HG03139 (cell line): ENCODE measurements around the gene SLC25A47.

Experiments used
- ATAC-seq: cut with Tn5 transposase; IDR thresholded peaks from one replicate; pipeline ENCODE4 v1.9.1; 2021; ENCODE audit not compliant: unreplicated experiment

SLC25A47 gene

DNA sequence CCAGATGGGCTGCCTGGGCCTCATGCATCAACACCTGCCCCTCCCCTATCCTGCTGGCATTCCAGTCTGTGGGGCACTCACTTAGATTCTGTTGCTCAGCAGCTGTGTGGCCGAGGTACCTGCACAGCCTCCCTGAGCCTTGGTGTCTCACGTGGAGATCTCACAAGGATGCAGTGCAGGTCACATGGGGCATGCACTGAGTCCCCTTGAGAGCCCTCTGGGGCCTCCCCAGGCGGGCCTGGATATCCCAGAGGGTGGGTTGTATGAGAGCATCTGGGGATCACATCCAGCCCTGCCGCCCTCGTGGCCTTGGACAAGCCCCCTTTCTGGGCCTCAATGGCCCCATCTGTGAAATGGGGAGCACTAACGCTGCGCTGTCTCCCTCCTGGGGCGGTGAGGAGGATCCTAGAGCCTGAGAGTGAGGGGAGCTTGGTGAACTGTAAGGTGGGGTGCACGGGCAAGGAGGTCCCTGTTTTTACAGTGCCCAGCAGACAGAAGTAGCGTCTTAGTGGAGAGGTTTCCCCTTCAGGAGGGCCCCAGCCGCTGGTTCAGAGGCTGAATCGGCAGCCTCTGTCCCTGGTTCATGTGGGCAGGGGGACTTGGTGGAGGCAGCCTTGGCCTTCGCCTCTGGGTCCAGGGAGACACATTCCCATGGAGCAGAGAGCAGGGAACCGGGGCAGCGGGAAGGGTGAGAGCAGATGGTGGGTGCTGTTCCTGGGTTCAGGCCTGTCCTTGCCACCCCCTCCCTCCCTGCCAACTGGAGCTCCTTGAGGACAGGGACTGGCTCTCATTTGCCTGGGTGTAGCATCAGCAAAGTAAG lies 791 bp upstream of the SLC25A47 start:
- no peak for ATAC-seq

DNA sequence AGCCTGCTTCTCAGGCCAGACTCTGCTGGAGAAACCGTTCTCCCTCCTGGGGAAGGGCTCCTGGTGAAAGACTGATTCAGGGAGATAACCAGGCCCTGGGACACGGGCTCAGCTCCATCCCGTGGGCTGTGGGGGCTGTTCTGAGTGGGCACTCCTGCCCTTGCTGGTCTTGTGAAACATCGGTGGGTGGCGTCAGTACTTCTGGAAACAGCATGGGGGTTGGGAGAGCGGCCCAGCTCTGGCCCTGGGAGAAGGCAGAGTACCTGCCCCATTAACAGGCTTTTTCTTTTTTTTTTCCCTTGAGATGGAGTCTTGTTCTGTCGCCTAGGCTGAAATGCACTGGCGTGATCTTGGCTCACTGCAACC lies 786 bp downstream of the SLC25A47 start:
- ATAC-seq, result no peak

DNA sequence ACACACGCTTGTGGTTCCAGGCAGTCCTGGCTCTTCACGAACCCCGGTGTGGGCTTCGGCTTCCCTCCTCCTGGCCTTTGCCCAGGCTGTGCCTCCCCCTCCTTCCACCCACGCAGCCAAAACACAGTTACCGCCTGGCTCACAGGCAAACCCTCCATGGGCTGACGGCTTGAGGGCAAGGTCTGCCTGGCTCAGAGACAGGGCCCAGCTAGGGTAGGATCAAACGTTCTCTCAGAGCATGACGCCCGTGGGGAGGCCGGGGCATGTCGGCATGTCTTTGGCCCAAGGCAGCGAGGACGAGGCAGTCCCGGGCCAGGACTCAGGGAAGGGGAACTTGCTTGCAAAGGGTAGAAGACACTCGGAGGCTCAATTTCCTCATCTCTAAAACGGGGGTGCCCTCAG lies 2.1 kb downstream of the SLC25A47 start:
- no peak for ATAC-seq

DNA sequence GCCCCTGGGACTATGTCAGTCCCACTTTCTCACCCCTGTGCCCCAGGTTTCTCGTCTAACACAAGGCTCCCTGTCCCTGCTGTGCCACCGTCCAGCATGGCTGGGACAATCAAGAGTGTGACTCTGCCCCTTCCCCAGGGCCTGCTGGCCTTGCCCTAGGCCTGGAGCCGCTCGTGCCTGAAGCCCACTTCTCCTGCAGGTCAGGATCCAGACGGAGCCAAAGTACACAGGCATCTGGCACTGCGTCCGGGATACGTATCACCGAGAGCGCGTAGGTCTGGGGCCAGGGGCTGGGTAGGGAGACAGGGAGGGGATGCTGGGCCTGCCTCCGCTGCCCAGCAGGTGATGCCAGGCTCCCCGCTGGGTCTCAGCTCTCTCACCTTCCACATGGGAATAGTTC lies 2.8 kb downstream of the SLC25A47 start:
- no peak for ATAC-seq

- no peak for ATAC-seq
Observed at GRCh38 chr14:100327128-100327527, 4.0 kb downstream of the SLC25A47 start.

GRCh38 chr14:100328495-100329163 lies 5.5 kb downstream of the SLC25A47 start:
- ATAC-seq, result no peak

- no peak for ATAC-seq
Observed at GRCh38 chr14:100329233-100330006, 6.3 kb downstream of the SLC25A47 start.

GRCh38 chr14:100330007-100330344 lies 6.8 kb downstream of the SLC25A47 start:
- no peak for ATAC-seq

- ATAC-seq, result no peak
Observed at GRCh38 chr14:100330388-100330931, 7.3 kb downstream of the SLC25A47 start.

DNA sequence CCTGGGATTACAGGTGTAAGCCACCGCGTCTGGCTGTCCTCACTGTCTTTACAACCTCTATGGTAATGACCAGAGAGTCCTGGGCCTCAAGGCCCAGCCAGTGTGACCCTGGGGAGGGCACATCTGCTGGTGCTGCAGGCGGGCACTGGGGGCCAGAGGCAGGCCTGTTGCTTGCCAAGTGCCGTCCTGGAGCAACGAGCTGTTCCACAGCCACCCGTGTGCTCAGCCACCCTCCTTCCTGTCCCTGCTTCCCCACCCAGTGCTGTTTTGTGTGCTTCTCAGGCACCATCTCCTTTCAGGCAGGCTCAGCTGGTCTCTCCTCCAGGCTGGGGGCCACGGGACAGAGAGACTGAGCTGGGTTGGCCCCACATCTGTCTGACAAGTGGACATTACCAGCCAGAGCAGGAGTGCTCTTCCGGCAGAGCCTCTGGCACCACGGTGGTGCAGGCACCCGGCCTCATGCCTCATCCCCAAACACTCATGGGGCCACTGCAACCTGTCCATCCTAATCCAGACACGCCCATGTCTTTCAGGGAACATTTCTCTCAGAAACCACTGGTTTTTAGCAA lies 9.0 kb downstream of the SLC25A47 start:
- no peak for ATAC-seq

- ATAC-seq, result no peak
Observed at GRCh38 chr14:100332797-100333196, 9.7 kb downstream of the SLC25A47 start.

GRCh38 chr14:100333311-100333710 lies 10.2 kb downstream of the SLC25A47 start:
- no peak for ATAC-seq

DNA sequence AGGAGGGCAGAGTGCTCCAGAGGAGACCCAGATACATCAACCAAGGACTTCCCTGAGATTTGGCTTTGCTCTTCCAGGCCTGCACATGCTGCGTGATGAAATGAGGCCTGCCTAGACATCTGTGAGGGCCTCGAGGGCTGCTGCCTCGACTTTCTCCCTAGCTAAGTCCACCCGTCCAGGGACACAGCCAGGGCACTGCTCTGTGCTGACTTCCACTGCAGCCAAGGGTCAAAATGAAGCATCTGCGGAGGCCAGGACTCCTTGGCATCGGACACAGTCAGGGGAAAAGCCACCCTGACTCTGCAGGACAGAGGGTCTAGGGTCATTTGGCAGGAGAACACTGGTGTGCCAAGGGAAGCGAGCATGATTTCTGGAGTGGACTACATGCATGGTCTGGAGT lies 10.7 kb downstream of the SLC25A47 start:
- no peak for ATAC-seq

DNA sequence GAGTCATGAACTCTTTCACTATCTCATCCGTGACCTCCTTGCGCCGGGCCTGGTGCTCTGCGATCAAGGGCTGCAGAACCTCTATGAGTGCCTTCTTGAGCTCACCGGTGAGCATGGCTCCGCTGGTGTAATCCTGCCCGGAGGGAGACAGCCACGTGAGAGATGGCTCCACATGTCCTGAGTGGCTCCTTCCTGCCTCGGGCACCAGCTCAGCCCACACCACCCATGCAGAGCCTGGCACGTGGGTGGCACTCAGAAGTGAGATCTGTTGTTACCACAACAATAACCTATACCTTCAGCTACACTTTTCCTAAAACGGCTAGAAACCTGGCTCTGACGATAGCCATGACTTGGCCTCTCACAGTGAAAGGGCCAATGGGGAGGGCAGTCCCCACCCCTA lies 11.8 kb downstream of the SLC25A47 start:
- no peak for ATAC-seq

GRCh38 chr14:100336618-100337530 lies 13.7 kb downstream of the SLC25A47 start:
- no peak for ATAC-seq

DNA sequence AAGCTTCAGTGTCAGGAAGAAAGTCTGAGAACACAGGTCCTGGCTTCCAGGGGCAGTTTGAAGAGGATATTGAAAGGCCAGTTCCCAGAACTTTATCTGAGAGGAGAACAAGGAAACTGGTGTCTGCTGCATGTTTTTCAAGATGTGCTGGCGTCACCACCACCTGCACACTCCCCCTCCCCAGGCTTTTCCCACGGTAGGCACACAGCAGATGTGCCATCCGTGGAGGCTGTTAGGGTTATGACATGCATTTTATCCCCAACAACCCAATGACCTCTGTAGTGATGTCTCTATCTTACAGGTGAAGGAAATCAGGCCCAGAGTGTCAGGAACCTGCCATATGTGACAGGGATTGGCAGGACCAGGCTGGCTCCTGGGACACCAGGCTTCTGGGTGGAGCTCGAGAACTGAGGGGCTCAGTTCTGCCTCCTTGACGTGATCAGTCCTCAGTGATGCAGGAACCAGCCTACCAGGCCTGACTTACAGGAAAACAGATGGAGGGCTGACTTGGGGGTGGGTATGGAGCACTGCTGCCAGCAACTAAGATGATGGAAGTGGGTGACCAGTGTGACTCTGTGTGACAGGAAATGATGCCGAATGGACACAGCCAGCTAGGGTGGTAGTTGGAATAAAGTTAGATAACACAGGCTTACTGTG lies 16.8 kb downstream of the SLC25A47 start:
- ATAC-seq, result no peak

DNA sequence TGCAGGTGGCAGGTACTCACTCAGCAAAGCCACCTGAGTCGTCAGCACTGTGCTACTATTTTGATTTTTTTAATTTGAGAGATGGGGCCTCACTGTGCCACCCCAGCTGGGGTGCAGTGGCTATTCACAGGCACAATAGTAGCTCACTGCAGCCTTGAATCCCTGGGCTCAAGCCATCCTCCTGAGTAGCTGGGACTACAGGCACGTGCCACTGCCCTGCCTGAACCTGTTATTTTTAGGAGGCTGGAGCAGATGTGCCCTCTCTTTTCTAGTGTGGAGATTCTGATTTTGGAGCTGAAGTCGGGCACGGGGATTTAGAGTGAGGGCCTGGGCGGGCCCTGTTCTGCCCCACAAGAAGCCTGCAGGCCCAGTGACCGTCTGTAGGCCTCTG lies 17.3 kb downstream of the SLC25A47 start:
- no peak for ATAC-seq

- ATAC-seq, result no peak
Observed at GRCh38 chr14:100341301-100342031, 18.3 kb downstream of the SLC25A47 start.

DNA sequence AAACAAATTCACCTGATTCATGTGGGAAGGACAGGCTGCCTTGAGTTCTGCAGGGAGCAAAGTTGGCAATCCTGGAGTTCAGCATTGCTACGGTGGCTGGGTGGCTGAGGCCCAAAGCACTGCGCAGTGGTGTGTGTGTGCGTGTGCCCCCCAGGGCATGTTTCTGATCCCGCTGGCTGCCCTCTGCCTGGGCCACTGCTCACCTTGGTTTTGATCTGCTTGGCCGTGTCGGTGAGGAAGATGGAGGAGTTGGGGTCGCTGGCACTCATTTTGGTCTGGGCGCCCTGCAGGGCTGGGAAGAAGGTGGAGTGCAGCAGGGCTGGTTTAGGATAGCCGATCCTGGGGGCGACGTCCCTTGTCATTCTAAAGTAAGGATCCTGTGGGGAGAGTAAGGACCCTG lies 19.1 kb downstream of the SLC25A47 start:
- no peak for ATAC-seq
